Measurements from ENCODE around the gene MYOM3.

Gene MYOM3

GRCh38 chr1:24085546-24085945, 26.4 kb downstream of the MYOM3 start:
- no peaks in the 10 kb centered on the region for H3K4me1 ChIP-seq (ENCODE audit: control insufficient read depth, insufficient read depth, low read length)
- H3K9ac ChIP-seq (ENCODE audit: low read length), result no peak overlapping the region
- H3K9me3 ChIP-seq (ENCODE audit: control insufficient read depth, insufficient read depth, low read depth, low read length), result no peaks in the 10 kb centered on the region

GRCh38 chr1:24085007-24085406, 26.9 kb downstream of the MYOM3 start:
- H3K9ac ChIP-seq (ENCODE audit: low read length), result no peak overlapping the region
- no peaks in the 10 kb centered on the region for H3K27me3 ChIP-seq (ENCODE audit: control insufficient read depth, insufficient read depth, low read length)
- H3K4me3 ChIP-seq (ENCODE audit: low read depth, low read length), result no peak overlapping the region

More at GRCh38 chr1:24085546-24085945, 26.4 kb downstream of the MYOM3 start:
- Histone ChIP-seq H3K27me3 (ENCODE audit: control insufficient read depth, insufficient read depth, low read length) (no peaks in the 10 kb centered on the region), H3K4me3 (ENCODE audit: low read depth, low read length) (no peak overlapping the region), H3K36me3 (ENCODE audit: control insufficient read depth, insufficient read depth, low read length) (no peaks in the 10 kb centered on the region), H3K27ac (ENCODE audit: low read depth, low read length) (no peak overlapping the region)

GRCh38 chr1:24084050-24084449, 27.9 kb downstream of the MYOM3 start:
- Histone ChIP-seq H3K9me3 (ENCODE audit: control insufficient read depth, insufficient read depth, low read depth, low read length) (no peaks in the 10 kb centered on the region), H3K27me3 (ENCODE audit: control insufficient read depth, insufficient read depth, low read length) (no peaks in the 10 kb centered on the region), H3K27ac (ENCODE audit: low read depth, low read length) (no peak overlapping the region), H3K9ac (ENCODE audit: low read length) (no peak overlapping the region), H3K4me1 (ENCODE audit: control insufficient read depth, insufficient read depth, low read length) (no peaks in the 10 kb centered on the region), H3K36me3 (ENCODE audit: control insufficient read depth, insufficient read depth, low read length) (no peaks in the 10 kb centered on the region), H3K4me3 (ENCODE audit: low read depth, low read length) (no peak overlapping the region)

More at GRCh38 chr1:24085007-24085406, 26.9 kb downstream of the MYOM3 start:
- Histone ChIP-seq H3K4me1 (ENCODE audit: control insufficient read depth, insufficient read depth, low read length) (no peaks in the 10 kb centered on the region), H3K27ac (ENCODE audit: low read depth, low read length) (no peak overlapping the region), H3K9me3 (ENCODE audit: control insufficient read depth, insufficient read depth, low read depth, low read length) (no peaks in the 10 kb centered on the region), H3K36me3 (ENCODE audit: control insufficient read depth, insufficient read depth, low read length) (no peaks in the 10 kb centered on the region)

DNA sequence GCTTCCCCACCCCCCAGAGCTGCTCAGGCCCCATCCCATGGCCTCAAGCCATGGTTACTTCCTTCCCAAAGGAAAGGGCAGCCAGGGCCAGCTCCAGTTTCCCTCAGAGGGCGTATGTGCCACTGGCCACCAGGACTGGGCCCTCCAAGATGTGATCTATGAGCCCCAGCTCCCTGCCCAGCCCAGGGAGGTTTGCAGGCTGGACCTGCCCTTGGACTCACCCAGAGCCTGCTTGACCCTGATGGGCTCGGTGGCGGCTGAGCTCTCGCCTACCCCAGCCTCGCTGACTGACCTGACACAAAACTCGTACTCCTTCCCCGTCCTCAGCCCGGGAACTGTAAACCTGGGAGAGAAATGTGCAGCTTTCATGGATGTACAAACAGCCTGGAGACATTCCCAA, 29.6 kb downstream of the MYOM3 start:
- Histone ChIP-seq H3K36me3 (ENCODE audit: control insufficient read depth, insufficient read depth, low read length) (no peaks in the 10 kb centered on the region), H3K4me1 (ENCODE audit: control insufficient read depth, insufficient read depth, low read length) (peaks cover 5% of the 10 kb centered on the region), H3K27me3 (ENCODE audit: control insufficient read depth, insufficient read depth, low read length) (no peaks in the 10 kb centered on the region), H3K4me3 (ENCODE audit: low read depth, low read length) (no peak overlapping the region), H3K27ac (ENCODE audit: low read depth, low read length) (no peak overlapping the region), H3K9ac (ENCODE audit: low read length) (no peak overlapping the region), H3K9me3 (ENCODE audit: control insufficient read depth, insufficient read depth, low read depth, low read length) (no peaks in the 10 kb centered on the region)

DNA sequence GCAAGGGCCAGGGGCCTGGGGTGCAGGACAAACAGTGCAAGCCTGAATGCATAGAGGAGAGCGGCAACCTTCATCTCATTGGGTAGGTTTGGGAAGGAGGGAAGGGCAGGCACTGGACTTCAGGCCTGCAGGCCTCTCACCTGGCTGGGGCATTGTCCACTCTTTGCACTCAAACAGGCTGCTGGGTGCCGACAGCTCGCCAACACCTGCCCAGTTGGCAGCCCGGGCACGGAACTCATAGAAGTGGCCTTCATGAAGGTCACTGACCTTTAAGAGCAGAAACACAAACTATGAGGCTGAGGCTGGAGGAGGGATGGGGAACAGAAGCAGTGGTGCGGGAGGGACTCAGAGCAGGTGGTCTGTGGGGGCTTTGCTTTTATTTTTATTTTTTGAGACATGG, 30.7 kb downstream of the MYOM3 start:
- H3K9ac ChIP-seq (ENCODE audit: low read length), result no peak overlapping the region
- no peak overlapping the region for H3K4me3 ChIP-seq (ENCODE audit: low read depth, low read length)
- H3K27me3 ChIP-seq (ENCODE audit: control insufficient read depth, insufficient read depth, low read length), result no peaks in the 10 kb centered on the region
- H3K36me3 ChIP-seq (ENCODE audit: control insufficient read depth, insufficient read depth, low read length), result no peaks in the 10 kb centered on the region
- H3K27ac ChIP-seq (ENCODE audit: low read depth, low read length), result no peak overlapping the region
- no peaks in the 10 kb centered on the region for H3K9me3 ChIP-seq (ENCODE audit: control insufficient read depth, insufficient read depth, low read depth, low read length)
- H3K4me1 ChIP-seq (ENCODE audit: control insufficient read depth, insufficient read depth, low read length), result peaks cover 5% of the 10 kb centered on the region

DNA sequence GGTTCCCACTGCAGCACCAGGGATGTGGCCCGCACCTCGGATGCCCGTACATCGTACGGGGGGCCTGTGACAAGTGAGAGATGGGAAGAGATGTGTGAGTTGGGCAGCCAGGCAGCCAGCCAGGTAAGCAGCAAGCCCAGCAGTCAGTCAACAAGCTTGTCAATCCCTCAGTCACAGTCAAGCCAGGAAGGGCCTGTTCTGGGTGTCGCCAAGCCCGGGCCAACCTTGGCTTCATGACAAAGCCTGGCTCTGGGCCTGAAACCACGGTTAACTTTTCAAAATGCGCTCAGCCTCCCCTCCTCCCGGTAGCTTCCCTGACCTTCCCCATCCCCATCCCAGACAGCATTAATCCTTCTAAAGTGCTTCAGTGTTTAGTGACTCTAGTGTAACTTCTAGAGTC, 31.8 kb downstream of the MYOM3 start:
- H3K36me3 ChIP-seq (ENCODE audit: control insufficient read depth, insufficient read depth, low read length), result no peaks in the 10 kb centered on the region

GRCh38 chr1:24077278-24077978, 34.5 kb downstream of the MYOM3 start:
- Histone ChIP-seq H3K36me3 (ENCODE audit: control insufficient read depth, insufficient read depth, low read length) (no peaks in the 10 kb centered on the region), H3K4me1 (ENCODE audit: control insufficient read depth, insufficient read depth, low read length) (peaks cover 5% of the 10 kb centered on the region), H3K4me3 (ENCODE audit: low read depth, low read length) (no peak overlapping the region), H3K27me3 (ENCODE audit: control insufficient read depth, insufficient read depth, low read length) (no peaks in the 10 kb centered on the region), H3K9me3 (ENCODE audit: control insufficient read depth, insufficient read depth, low read depth, low read length) (no peaks in the 10 kb centered on the region), H3K27ac (ENCODE audit: low read depth, low read length) (no peak overlapping the region), H3K9ac (ENCODE audit: low read length) (no peak overlapping the region)

More for the DNA sequence above, 31.8 kb downstream of the MYOM3 start:
- H3K9ac ChIP-seq (ENCODE audit: low read length), result no peak overlapping the region
- no peak overlapping the region for H3K4me3 ChIP-seq (ENCODE audit: low read depth, low read length)
- H3K9me3 ChIP-seq (ENCODE audit: control insufficient read depth, insufficient read depth, low read depth, low read length), result no peaks in the 10 kb centered on the region
- peaks cover 5% of the 10 kb centered on the region for H3K4me1 ChIP-seq (ENCODE audit: control insufficient read depth, insufficient read depth, low read length)
- H3K27me3 ChIP-seq (ENCODE audit: control insufficient read depth, insufficient read depth, low read length), result no peaks in the 10 kb centered on the region
- no peak overlapping the region for H3K27ac ChIP-seq (ENCODE audit: low read depth, low read length)

DNA sequence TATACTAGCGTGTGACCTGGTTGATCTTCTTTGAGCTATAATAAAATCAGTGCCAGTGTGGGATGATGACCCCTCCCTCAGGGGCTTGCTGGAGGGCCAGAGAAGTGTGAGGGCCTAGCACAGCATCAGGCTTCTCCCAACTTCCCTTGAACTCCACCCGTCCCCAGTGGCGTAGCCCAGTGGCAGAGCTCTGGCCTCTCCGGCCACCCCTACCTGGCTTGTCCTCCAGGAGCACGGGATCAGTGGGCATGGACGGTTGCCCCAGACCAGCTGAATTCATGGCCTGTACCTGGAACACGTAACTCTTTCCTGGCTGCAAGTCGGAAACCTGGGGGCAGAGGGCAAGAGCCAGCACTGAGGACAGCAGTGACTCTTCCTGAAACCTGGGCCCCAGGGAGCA, 36.0 kb downstream of the MYOM3 start:
- Histone ChIP-seq H3K27ac (ENCODE audit: low read depth, low read length) (no peak overlapping the region), H3K4me3 (ENCODE audit: low read depth, low read length) (no peak overlapping the region), H3K27me3 (ENCODE audit: control insufficient read depth, insufficient read depth, low read length) (no peaks in the 10 kb centered on the region), H3K36me3 (ENCODE audit: control insufficient read depth, insufficient read depth, low read length) (no peaks in the 10 kb centered on the region), H3K4me1 (ENCODE audit: control insufficient read depth, insufficient read depth, low read length) (peaks cover 16% of the 10 kb centered on the region), H3K9ac (ENCODE audit: low read length) (no peak overlapping the region), H3K9me3 (ENCODE audit: control insufficient read depth, insufficient read depth, low read depth, low read length) (no peaks in the 10 kb centered on the region)

DNA sequence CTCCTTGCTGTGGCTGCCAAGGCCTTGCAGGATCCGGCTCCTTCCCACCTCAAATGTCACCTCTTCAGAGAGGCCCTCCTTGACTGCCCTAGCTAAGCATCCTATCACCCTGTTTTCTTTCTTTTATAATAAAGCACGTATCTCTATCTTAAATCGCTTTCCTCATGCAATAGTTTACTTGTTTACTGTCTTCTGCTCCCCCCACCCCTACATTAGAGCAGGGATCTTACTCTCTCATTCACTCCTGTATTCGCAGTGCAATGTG, 36.4 kb downstream of the MYOM3 start:
- H3K36me3 ChIP-seq (ENCODE audit: control insufficient read depth, insufficient read depth, low read length), result no peaks in the 10 kb centered on the region
- H3K9me3 ChIP-seq (ENCODE audit: control insufficient read depth, insufficient read depth, low read depth, low read length), result no peaks in the 10 kb centered on the region
- no peak overlapping the region for H3K27ac ChIP-seq (ENCODE audit: low read depth, low read length)
- H3K4me1 ChIP-seq (ENCODE audit: control insufficient read depth, insufficient read depth, low read length), result peaks cover 17% of the 10 kb centered on the region
- no peaks in the 10 kb centered on the region for H3K27me3 ChIP-seq (ENCODE audit: control insufficient read depth, insufficient read depth, low read length)
- H3K9ac ChIP-seq (ENCODE audit: low read length), result no peak overlapping the region
- H3K4me3 ChIP-seq (ENCODE audit: low read depth, low read length), result no peak overlapping the region

GRCh38 chr1:24074817-24075589, 36.9 kb downstream of the MYOM3 start:
- peaks cover 17% of the 10 kb centered on the region for H3K4me1 ChIP-seq (ENCODE audit: control insufficient read depth, insufficient read depth, low read length)
- H3K36me3 ChIP-seq (ENCODE audit: control insufficient read depth, insufficient read depth, low read length), result no peaks in the 10 kb centered on the region
- no peak overlapping the region for H3K9ac ChIP-seq (ENCODE audit: low read length)
- H3K4me3 ChIP-seq (ENCODE audit: low read depth, low read length), result no peak overlapping the region
- no peaks in the 10 kb centered on the region for H3K9me3 ChIP-seq (ENCODE audit: control insufficient read depth, insufficient read depth, low read depth, low read length)
- H3K27ac ChIP-seq (ENCODE audit: low read depth, low read length), result no peak overlapping the region
- no peaks in the 10 kb centered on the region for H3K27me3 ChIP-seq (ENCODE audit: control insufficient read depth, insufficient read depth, low read length)

- H3K36me3 ChIP-seq (ENCODE audit: control insufficient read depth, insufficient read depth, low read length), result no peaks in the 10 kb centered on the region
- H3K4me3 ChIP-seq (ENCODE audit: low read depth, low read length), result no peak overlapping the region
These were observed 37.7 kb downstream of the MYOM3 start for GRCh38 chr1:24074196-24074595.

More at GRCh38 chr1:24074196-24074595, 37.7 kb downstream of the MYOM3 start:
- H3K9me3 ChIP-seq (ENCODE audit: control insufficient read depth, insufficient read depth, low read depth, low read length), result no peaks in the 10 kb centered on the region
- H3K27me3 ChIP-seq (ENCODE audit: control insufficient read depth, insufficient read depth, low read length), result no peaks in the 10 kb centered on the region
- no peak overlapping the region for H3K9ac ChIP-seq (ENCODE audit: low read length)
- H3K4me1 ChIP-seq (ENCODE audit: control insufficient read depth, insufficient read depth, low read length), result peaks cover 17% of the 10 kb centered on the region
- H3K27ac ChIP-seq (ENCODE audit: low read depth, low read length), result no peak overlapping the region
